Measurements from ENCODE around the gene SERPINA12.

The SERPINA12 gene

GRCh38 chr14:94473666-94474410 lies 35.4 kb downstream of the SERPINA12 start:
- H3K4me3 ChIP-seq (ENCODE audit: low read length) = no peak overlapping the region
- DNase-seq (ENCODE audit: low read depth, low spot score) = no peak

GRCh38 chr14:94472842-94473241 lies 36.4 kb downstream of the SERPINA12 start:
- no peak for DNase-seq (ENCODE audit: low read depth, low spot score)
- H3K4me3 ChIP-seq (ENCODE audit: low read length) = no peak overlapping the region

- no peak overlapping the region for H3K4me3 ChIP-seq (ENCODE audit: low read length)
- DNase-seq (ENCODE audit: low read depth, low spot score) = no peak
These were observed 38.2 kb downstream of the SERPINA12 start for GRCh38 chr14:94471045-94471444.

GRCh38 chr14:94470311-94470710 lies 39.0 kb downstream of the SERPINA12 start:
- no peak overlapping the region for H3K4me3 ChIP-seq (ENCODE audit: low read length)
- DNase-seq (ENCODE audit: low read depth, low spot score) = no peak

- H3K4me3 ChIP-seq (ENCODE audit: low read length) = no peak overlapping the region
- no peak for DNase-seq (ENCODE audit: low read depth, low spot score)
These were observed 40.0 kb downstream of the SERPINA12 start for GRCh38 chr14:94469261-94469660.

- DNase-seq (ENCODE audit: low read depth, low spot score) = no peak
- no peak overlapping the region for H3K4me3 ChIP-seq (ENCODE audit: low read length)
These were observed 41.3 kb downstream of the SERPINA12 start for GRCh38 chr14:94467728-94468520.

- no peak overlapping the region for H3K4me3 ChIP-seq (ENCODE audit: low read length)
- DNase-seq (ENCODE audit: low read depth, low spot score) = no peak
These were observed 42.4 kb downstream of the SERPINA12 start for GRCh38 chr14:94466706-94467370.

GRCh38 chr14:94465042-94465441 lies 44.2 kb downstream of the SERPINA12 start:
- H3K4me3 ChIP-seq (ENCODE audit: low read length) = no peak overlapping the region
- no peak for DNase-seq (ENCODE audit: low read depth, low spot score)

GRCh38 chr14:94464290-94464689 lies 45.0 kb downstream of the SERPINA12 start:
- H3K4me3 ChIP-seq (ENCODE audit: low read length) = no peak overlapping the region
- no peak for DNase-seq (ENCODE audit: low read depth, low spot score)

GRCh38 chr14:94462763-94463572 lies 46.3 kb downstream of the SERPINA12 start:
- no peak for DNase-seq (ENCODE audit: low read depth, low spot score)
- no peak overlapping the region for H3K4me3 ChIP-seq (ENCODE audit: low read length)

GRCh38 chr14:94462219-94462551 lies 47.1 kb downstream of the SERPINA12 start:
- H3K4me3 ChIP-seq (ENCODE audit: low read length) = no peak overlapping the region
- no peak for DNase-seq (ENCODE audit: low read depth, low spot score)

GRCh38 chr14:94461526-94462218 lies 47.6 kb downstream of the SERPINA12 start:
- H3K4me3 ChIP-seq (ENCODE audit: low read length) = no peak overlapping the region
- DNase-seq (ENCODE audit: low read depth, low spot score) = no peak

- no peak for DNase-seq (ENCODE audit: low read depth, low spot score)
- no peak overlapping the region for H3K4me3 ChIP-seq (ENCODE audit: low read length)
These were observed 48.4 kb downstream of the SERPINA12 start for GRCh38 chr14:94460631-94461416.

GRCh38 chr14:94458558-94459205 lies 50.6 kb downstream of the SERPINA12 start:
- H3K4me3 ChIP-seq (ENCODE audit: low read length) = no peak overlapping the region
- DNase-seq (ENCODE audit: low read depth, low spot score) = no peak

- no peak overlapping the region for H3K4me3 ChIP-seq (ENCODE audit: low read length)
- DNase-seq (ENCODE audit: low read depth, low spot score) = no peak
These were observed 51.2 kb downstream of the SERPINA12 start for GRCh38 chr14:94458096-94458495.

- no peak overlapping the region for H3K4me3 ChIP-seq (ENCODE audit: low read length)
- no peak for DNase-seq (ENCODE audit: low read depth, low spot score)
These were observed 53.3 kb downstream of the SERPINA12 start for GRCh38 chr14:94455928-94456327.

- no peak overlapping the region for H3K4me3 ChIP-seq (ENCODE audit: low read length)
- DNase-seq (ENCODE audit: low read depth, low spot score) = no peak
These were observed 57.4 kb downstream of the SERPINA12 start for GRCh38 chr14:94451826-94452225.

Data from Jurkat, Clone E6-1 (cell line).